BE2C (cell line): ENCODE results near the gene ST6GALNAC2.

Source experiments
- DNase-seq: peaks from one replicate; pipeline ENCODE4 v3.0.0-alpha.2; 2020
- H3K27me3 ChIP-seq: fragments of 250-450 bp; sonication (Bioruptor Pico); 2 replicates; pipeline ENCODE4 v1.5.1; 2020; ENCODE audit warnings: mild to moderate bottlenecking
- H3K36me3 ChIP-seq: fragments of 250-450 bp; sonication (Bioruptor Pico); 2 replicates; pipeline ENCODE4 v1.5.1; 2020; ENCODE audit warnings: mild to moderate bottlenecking
- H3K4me1 ChIP-seq: fragments of 250-450 bp; sonication (Bioruptor Pico); 2 replicates; pipeline ENCODE4 v1.5.1; 2020
- H3K4me3 ChIP-seq: 2 replicates; pipeline ENCODE4 v1.5.1; 2011; ENCODE audit warnings: low read depth, low read length
- H3K9me3 ChIP-seq: fragments of 250-450 bp; sonication (Bioruptor Pico); 2 replicates; pipeline ENCODE4 v1.5.1; 2020
- CTCF ChIP-seq: IDR thresholded peaks from 2 replicates; pipeline ENCODE4 v1.5.1; 2012; ENCODE audit warnings: mild to moderate bottlenecking, low read depth, low read length

Gene ST6GALNAC2

DNA sequence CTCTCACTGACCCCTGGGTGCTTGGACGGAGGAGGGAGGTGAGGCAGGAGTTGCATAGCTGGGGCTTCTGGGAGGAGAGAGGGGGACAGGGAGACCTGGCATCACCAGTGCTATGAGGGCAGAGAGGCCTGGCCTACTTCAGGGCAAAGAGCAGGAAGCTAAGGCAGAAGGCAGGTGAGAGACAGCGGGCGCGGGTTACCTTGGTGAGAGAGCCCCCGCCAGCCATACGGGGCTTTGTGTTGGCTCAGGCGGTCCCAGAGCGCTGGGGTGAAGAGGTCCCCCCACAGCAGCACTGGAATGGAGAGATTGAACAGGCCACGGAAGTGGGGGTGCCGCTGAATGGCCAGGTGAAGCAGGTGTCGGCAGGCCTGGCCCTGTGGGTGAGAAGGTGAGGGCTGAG lies 11.5 kb downstream of the ST6GALNAC2 start:
- no peaks in the 10 kb centered on the region for H3K27me3 ChIP-seq
- H3K9me3 ChIP-seq, result no peaks in the 10 kb centered on the region
- TF ChIP-seq CTCF, result no peak
- DNase-seq, result no peak
- H3K36me3 ChIP-seq, result no peaks in the 10 kb centered on the region
- H3K4me1 ChIP-seq, result no peaks in the 10 kb centered on the region
- no peak overlapping the region for H3K4me3 ChIP-seq

- no peaks in the 10 kb centered on the region for H3K36me3 ChIP-seq
- no peak for DNase-seq
- no peak overlapping the region for H3K4me3 ChIP-seq
- H3K9me3 ChIP-seq, result no peaks in the 10 kb centered on the region
- no peaks in the 10 kb centered on the region for H3K4me1 ChIP-seq
- no peak for TF ChIP-seq CTCF
- no peaks in the 10 kb centered on the region for H3K27me3 ChIP-seq
These were observed 12.6 kb downstream of the ST6GALNAC2 start for GRCh38 chr17:76573096-76573495.

GRCh38 chr17:76572201-76572910 lies 13.3 kb downstream of the ST6GALNAC2 start:
- TF ChIP-seq CTCF, result no peak
- no peaks in the 10 kb centered on the region for H3K27me3 ChIP-seq
- H3K36me3 ChIP-seq, result peaks cover 4% of the 10 kb centered on the region
- DNase-seq, result no peak
- H3K4me1 ChIP-seq, result 0 out of 2 replicates have a peak, but pooled peaks cover 4% of the 10 kb centered on the region
- H3K4me3 ChIP-seq, result no peak overlapping the region
- H3K9me3 ChIP-seq, result no peaks in the 10 kb centered on the region

DNA sequence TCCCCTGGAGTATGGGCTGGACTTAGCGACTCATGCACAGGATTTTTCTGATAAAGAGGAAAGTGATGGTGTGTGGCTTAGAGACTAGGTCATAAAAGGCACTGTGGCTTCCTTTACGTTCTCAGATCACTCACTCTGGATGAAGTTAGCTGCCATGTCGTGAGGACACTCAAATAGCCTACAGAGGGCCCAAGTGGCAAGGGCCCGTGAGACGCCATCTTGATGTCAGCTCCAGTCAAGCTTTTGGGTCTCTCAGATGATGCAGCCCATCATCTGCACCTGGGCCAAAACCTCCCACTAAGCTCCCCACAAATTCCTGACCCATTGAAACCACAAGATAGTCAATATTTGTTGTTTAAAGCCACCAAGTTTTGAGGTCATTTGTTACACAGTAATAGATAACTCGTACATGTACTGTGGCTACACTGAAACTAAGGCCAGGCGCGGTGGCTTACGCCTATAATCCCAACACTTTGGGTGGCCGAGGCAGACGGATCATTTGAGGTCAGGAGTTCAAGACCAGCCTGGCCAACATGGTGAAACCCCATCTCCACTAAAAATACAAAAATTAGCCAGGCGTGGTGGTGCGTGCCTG lies 14.7 kb downstream of the ST6GALNAC2 start:
- Histone ChIP-seq H3K36me3 (peaks cover 18% of the 10 kb centered on the region), H3K4me1 (peaks cover 5% of the 10 kb centered on the region; the same call in 1 of the 2 replicates), H3K4me3 (no peak overlapping the region), H3K9me3 (no peaks in the 10 kb centered on the region), H3K27me3 (0 out of 2 replicates have a peak, but pooled peaks cover 3% of the 10 kb centered on the region)
- no peak for DNase-seq
- no peak for TF ChIP-seq CTCF

DNA sequence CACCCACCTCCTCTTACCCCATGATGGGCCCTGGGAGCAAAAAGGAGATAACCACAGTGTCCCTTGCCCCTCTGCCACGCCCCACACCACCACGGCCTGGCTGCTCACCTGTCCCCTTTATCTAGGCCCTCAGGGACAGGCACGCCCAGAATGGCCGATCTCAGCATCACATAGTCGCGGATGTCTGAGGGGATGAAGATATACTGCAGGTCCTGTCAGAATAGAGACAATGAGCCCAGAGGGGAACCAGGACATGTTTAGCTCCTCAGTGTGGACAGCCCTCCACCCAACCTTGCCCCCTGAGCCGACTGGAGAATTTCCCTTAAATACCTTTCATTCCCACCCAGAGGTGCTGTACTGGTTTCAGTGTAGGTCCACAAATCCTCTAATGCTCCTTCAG lies 15.2 kb downstream of the ST6GALNAC2 start:
- Histone ChIP-seq H3K4me1 (peaks cover 5% of the 10 kb centered on the region; the same call in 1 of the 2 replicates), H3K27me3 (0 out of 2 replicates have a peak, but pooled peaks cover 3% of the 10 kb centered on the region), H3K4me3 (no peak overlapping the region), H3K9me3 (no peaks in the 10 kb centered on the region), H3K36me3 (peaks cover 23% of the 10 kb centered on the region)
- no peak for DNase-seq
- no peak for TF ChIP-seq CTCF
